ENCODE data around the gene SMIM11. TPM values are rescaled to one million over a fixed set of nuclear protein-coding genes. Genes with fewer than 3 reads are reported as not detected.
"Not testable (repeated sequence)": the region's sequence is repeated elsewhere in the genome, so short reads cannot be mapped to it uniquely, and the experiment has no call there.

The SMIM11 gene
- 11.8 and 19.3 TPM in 2 replicates for total RNA-seq
- polyA plus RNA-seq: 8.0 and 9.9 TPM in 2 replicates
- polyA plus RNA-seq (2012): 3.8 and 5.0 TPM in 2 replicates
- 7.9 and 9.2 TPM in 2 replicates for polyA minus RNA-seq (ENCODE audit: low replicate concordance)

- not testable (repeated sequence) for H3K4me3 ChIP-seq (replicated peaks in 1 of 4; ENCODE audit: control extremely low read depth in 1 of 4, insufficient read depth in 1 of 4, low read depth in 3 of 4, low read length in 4 of 4); H3K9me3 ChIP-seq (ENCODE audit: control insufficient read depth, insufficient read depth, low read depth, low read length); H3K9ac ChIP-seq (ENCODE audit: insufficient read depth, low read length); H3K79me2 ChIP-seq (ENCODE audit: control insufficient read depth, insufficient read depth, low read length); H2AFZ ChIP-seq (ENCODE audit: low read length); H3K36me3 ChIP-seq (ENCODE audit: control insufficient read depth, insufficient read depth, low read length); DNase-seq (ENCODE audit: low read depth in 2 of 2); H4K20me1 ChIP-seq (ENCODE audit: control insufficient read depth, extremely low read depth, insufficient read depth, low read length); H3K27ac ChIP-seq (ENCODE audit: insufficient read depth, low read length); H3K4me2 ChIP-seq (ENCODE audit: extremely low read depth, insufficient read depth, low read length); H3K4me1 ChIP-seq (ENCODE audit: control insufficient read depth, extremely low read depth, insufficient read depth, low read length); H3K27me3 ChIP-seq (ENCODE audit: control insufficient read depth, insufficient read depth, low read length)
Measured at GRCh38 chr21:34374940-34375618, at the start of gene SMIM11. Gene SMIM11, plus strand, starts transcription at chr21:34375507. Its CDS starts 3,998 bp downstream, at chr21:34379505.

GRCh38 chr21:34330055-34330454, 45.3 kb upstream of the SMIM11 start:
- Histone ChIP-seq H3K4me3 (replicated peaks in 1 of 4; ENCODE audit: control extremely low read depth in 1 of 4, insufficient read depth in 1 of 4, low read depth in 3 of 4, low read length in 4 of 4) (no peak overlapping the region), H2AFZ (ENCODE audit: low read length) (no peak overlapping the region), H3K27me3 (ENCODE audit: control insufficient read depth, insufficient read depth, low read length) (no peaks in the 10 kb centered on the region), H3K4me1 (ENCODE audit: control insufficient read depth, extremely low read depth, insufficient read depth, low read length) (no peaks in the 10 kb centered on the region), H3K36me3 (ENCODE audit: control insufficient read depth, insufficient read depth, low read length) (no peaks in the 10 kb centered on the region), H3K79me2 (ENCODE audit: control insufficient read depth, insufficient read depth, low read length) (no peaks in the 10 kb centered on the region), H3K4me2 (ENCODE audit: extremely low read depth, insufficient read depth, low read length) (no peak overlapping the region), H4K20me1 (ENCODE audit: control insufficient read depth, extremely low read depth, insufficient read depth, low read length) (no peaks in the 10 kb centered on the region), H3K9ac (ENCODE audit: insufficient read depth, low read length) (no peak overlapping the region), H3K27ac (ENCODE audit: insufficient read depth, low read length) (no peak overlapping the region), H3K9me3 (ENCODE audit: control insufficient read depth, insufficient read depth, low read depth, low read length) (no peaks in the 10 kb centered on the region)
- no peak for DNase-seq (ENCODE audit: low read depth in 2 of 2)
- TF ChIP-seq EZH2 (IDR thresholded peaks at IDR 0.05; ENCODE audit: low read length, missing control alignments) (no peak), CTCF (conservative IDR thresholded peaks at IDR 0.05 in 1 of 2, IDR thresholded peaks at IDR 0.05 in 1 of 2; ENCODE audit: low read depth in 1 of 2, low read length in 2 of 2) (no peak)

- no peak for TF ChIP-seq CTCF (conservative IDR thresholded peaks at IDR 0.05 in 1 of 2, IDR thresholded peaks at IDR 0.05 in 1 of 2; ENCODE audit: low read depth in 1 of 2, low read length in 2 of 2)
- TF ChIP-seq EZH2 (IDR thresholded peaks at IDR 0.05; ENCODE audit: low read length, missing control alignments): no peak
Measured at GRCh38 chr21:34331726-34332125, 43.6 kb upstream of the SMIM11 start.

More at GRCh38 chr21:34331726-34332125, 43.6 kb upstream of the SMIM11 start:
- H3K4me1 ChIP-seq (ENCODE audit: control insufficient read depth, extremely low read depth, insufficient read depth, low read length): no peaks in the 10 kb centered on the region
- no peak overlapping the region for H2AFZ ChIP-seq (ENCODE audit: low read length)
- no peaks in the 10 kb centered on the region for H4K20me1 ChIP-seq (ENCODE audit: control insufficient read depth, extremely low read depth, insufficient read depth, low read length)
- H3K27me3 ChIP-seq (ENCODE audit: control insufficient read depth, insufficient read depth, low read length): no peaks in the 10 kb centered on the region
- no peak overlapping the region for H3K9ac ChIP-seq (ENCODE audit: insufficient read depth, low read length)
- H3K79me2 ChIP-seq (ENCODE audit: control insufficient read depth, insufficient read depth, low read length): no peaks in the 10 kb centered on the region
- H3K4me3 ChIP-seq (replicated peaks in 1 of 4; ENCODE audit: control extremely low read depth in 1 of 4, insufficient read depth in 1 of 4, low read depth in 3 of 4, low read length in 4 of 4): no peak overlapping the region
- no peaks in the 10 kb centered on the region for H3K9me3 ChIP-seq (ENCODE audit: control insufficient read depth, insufficient read depth, low read depth, low read length)
- H3K27ac ChIP-seq (ENCODE audit: insufficient read depth, low read length): no peak overlapping the region
- H3K36me3 ChIP-seq (ENCODE audit: control insufficient read depth, insufficient read depth, low read length): no peaks in the 10 kb centered on the region
- DNase-seq (ENCODE audit: low read depth in 2 of 2): no peak
- H3K4me2 ChIP-seq (ENCODE audit: extremely low read depth, insufficient read depth, low read length): no peak overlapping the region

Data from fibroblast of lung (primary cell).